ENCODE data around the gene RETSAT.

The RETSAT gene

DNA sequence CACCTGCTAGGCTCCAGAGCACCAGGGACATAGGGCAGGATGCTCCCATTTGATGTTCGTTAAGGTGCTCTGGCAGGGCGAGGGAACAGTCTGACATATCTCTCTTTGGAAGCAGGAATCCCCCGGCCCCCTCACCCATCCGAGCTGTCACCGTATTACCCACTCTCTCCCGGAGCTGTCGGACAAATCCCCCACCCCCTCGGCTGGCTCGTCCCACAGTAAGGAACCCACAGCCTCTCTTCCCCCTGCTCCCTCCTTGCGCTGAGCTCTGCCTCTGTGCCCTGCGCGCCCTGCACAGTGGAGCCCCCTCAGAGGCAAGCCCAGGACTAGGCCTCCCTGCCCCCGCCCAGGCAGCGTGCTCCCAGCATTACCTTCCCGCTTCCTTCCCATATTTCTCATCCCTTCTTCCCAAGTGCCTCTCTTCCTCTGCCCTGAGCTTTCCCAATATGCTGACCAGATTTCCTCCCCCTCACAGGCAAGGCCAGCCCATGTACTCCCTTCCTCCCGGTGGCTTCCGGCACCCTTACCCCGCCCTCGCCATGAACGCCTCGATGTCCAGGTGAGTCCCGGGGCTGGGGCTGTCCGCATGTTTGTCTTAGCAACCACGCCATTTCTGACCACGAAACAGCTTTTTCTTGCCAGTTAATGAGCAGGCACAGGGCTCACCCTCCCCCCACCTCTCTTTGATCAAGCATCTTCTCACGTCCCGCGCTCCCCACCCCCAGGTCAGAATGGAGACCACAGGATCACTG, 50.4 kb downstream of the RETSAT start:
- no peak for DNase-seq

DNA sequence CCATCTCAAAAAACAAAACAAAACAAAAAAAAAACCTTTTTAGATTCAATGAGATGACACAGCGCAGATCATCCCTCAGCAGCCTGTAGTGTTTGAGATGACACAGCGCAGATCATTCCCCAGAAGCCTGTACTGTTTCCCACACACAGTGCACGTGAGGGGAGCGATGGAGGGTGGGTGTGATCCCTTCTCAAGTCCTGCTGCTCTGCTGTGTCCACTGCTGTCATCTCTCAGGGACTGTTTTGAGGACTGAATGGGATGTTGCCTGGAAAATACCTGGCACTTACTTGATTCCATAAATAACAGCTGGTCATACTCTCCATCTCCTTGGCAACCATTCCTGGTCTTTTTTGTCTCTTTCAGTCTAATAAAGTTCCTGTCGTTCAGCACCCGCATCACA, 52.2 kb downstream of the RETSAT start:
- no peak for DNase-seq

All from HCEC 1CT (cell line).